ENCODE data around the gene THOP1.

DNA sequence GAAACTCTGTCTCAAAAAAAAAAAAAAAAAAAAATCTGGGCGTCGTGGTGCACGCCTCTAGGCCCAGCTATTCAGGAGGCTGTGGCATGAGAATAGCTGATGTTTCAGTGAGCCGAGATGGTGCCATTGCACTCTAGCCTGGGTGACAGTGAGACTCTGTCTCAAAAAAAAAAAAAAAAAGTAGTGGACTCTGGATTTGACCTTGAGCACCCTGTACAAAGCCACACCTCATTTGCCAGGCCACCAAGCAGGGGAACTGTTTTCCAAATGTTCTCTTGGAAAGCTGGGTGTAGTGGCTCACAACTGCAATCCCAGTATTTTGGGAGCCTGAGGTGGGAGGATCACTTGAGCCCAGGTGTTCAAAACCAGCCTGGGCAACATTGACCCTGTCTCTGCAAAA is 52.1 kb downstream of the THOP1 start:
- TF ChIP-seq CTCF (IDR thresholded peaks at IDR 0.05) (no peak), POLR2A (IDR thresholded peaks at IDR 0.05) (no peak)
